Adrenal gland (tissue), 12 donors: ENCODE data around the gene VWA8. TPM values are rescaled to one million over a fixed set of nuclear protein-coding genes. Genes with fewer than 3 reads are reported as not detected.

Experiments used
- DNase-seq, 7 donors: peaks; one replicate each; pipeline ENCODE4 v3.0.0-alpha.2; 2019 to 2020
- H3K27ac ChIP-seq, 5 donors: fragments of 200-600 bp; sonication (generic) in 4 of 5; 1 replicate in 3 of 5; 2 replicates in 2 of 5; pipeline versions ENCODE4 v1.5.1 to v1.8.0; 2016 to 2020; ENCODE audit warnings: mild to moderate bottlenecking in 1 of 5
- H3K27me3 ChIP-seq: fragments of 200-600 bp; 2 replicates; pipeline ENCODE4 v1.8.0; 2021
- H3K36me3 ChIP-seq, 2 donors: fragments of 200-600 bp; replicated peaks in 1 of 2; 1 replicate in 1 of 2; 2 replicates in 1 of 2; pipeline versions ENCODE4 v1.5.1 to v1.8.0; 2018 to 2022
- H3K4me1 ChIP-seq, 2 donors: fragments of 200-600 bp; replicated peaks in 1 of 2; 1 replicate in 1 of 2; 2 replicates in 1 of 2; pipeline versions ENCODE4 v1.5.1 to v1.8.0; 2018 to 2021
- H3K4me3 ChIP-seq, 4 donors: fragments of 200-600 bp; sonication (generic) in 3 of 4; one replicate each; pipeline ENCODE4 v1.5.1; 2016 to 2018
- H3K9me3 ChIP-seq, 3 donors: fragments of 200-600 bp; sonication (generic) in 1 of 3; replicated peaks in 1 of 3; 1 replicate in 2 of 3; 2 replicates in 1 of 3; pipeline versions ENCODE4 v1.5.1 to v1.8.0; 2016 to 2021
- CTCF ChIP-seq, 6 experiments: fragments of 450-650 bp in 4 of 6; fragments of 200-600 bp in 2 of 6; sonication (generic) in 1 of 6; IDR thresholded peaks; 1 replicate in 5 of 6; 2 replicates in 1 of 6; pipeline versions ENCODE4 v1.5.1 to v1.8.0; 2016 to 2021; ENCODE audit warnings: antibody characterized with exemption in 6 of 6, mild to moderate bottlenecking in 2 of 6, moderate library complexity in 1 of 6
- POLR2A ChIP-seq, 2 donors: fragments of 450-650 bp; IDR thresholded peaks; one replicate each; pipeline ENCODE4 v1.6.1; 2017; ENCODE audit warnings: antibody characterized with exemption in 2 of 2, mild to moderate bottlenecking in 2 of 2, moderate library complexity in 1 of 2
- WGBS, 4 donors: extraction: QIAGEN DNeasy Blood & Tissue Kit in 2 of 4; methylation state at CpG; one replicate each; pipeline versions ENCODE4 v1.1.5 to v1.1.7; 2013 to 2017; 5-methylcytosine and 5-hydroxymethylcytosine counted together
- intact Hi-C, 2 donors: fragments of 100-400 bp; cut with DNase I; formaldehyde crosslinking; loops; one replicate each; pipeline versions ENCODE4 v1.14.1 to v1.15.0; 2022 to 2023
- polyA plus RNA-seq, 3 donors: library from polyadenylated mRNA; stranded (reverse); fragments of 200-250 nt in 2 of 3; fragments of 350-450 nt in 1 of 3; fragmentation: Illumina TruSeq in 1 of 3; extraction: RNeasy Lipid Tissue Mini Kit (QIAGEN cat#74804) in 1 of 3; gene quantifications; one replicate each; pipeline ENCODE4 v1.2.3, GENCODE V29; 2013 to 2014
- total RNA-seq, 9 donors: library from RNA; depleted of rRNA in 4 of 9; stranded (reverse); fragments of >200 nt in 4 of 9; fragments of 120-200 nt in 1 of 9; fragmentation: NEBNext Ultra II Directional in 1 of 9; extraction: Animal tissue kit (Norgen Biotek cat#: 25700) in 1 of 9; gene quantifications; one replicate each; pipeline versions ENCODE4 v1.1.0 to v1.2.4, GENCODE V29; 2013 to 2023
- donor health status: healthy with polysubstance abuse.
- donor health status: Bipolar disorder and iron deficiency.
- donor health status: DM: yes; HTN: yes; CAD: no.
- donor health status: DM: no; HTN: no; CAD: no.
- donor health status: DM: no; HTN: no; CAD: no.
- donor health status: DM: yes; HTN: yes; CAD: no.

Gene VWA8
- total and polyA plus RNA-seq, 12 donors, result 8.1 to 45.4 (median 31.4) TPM

GRCh38 chr13:41614671-41615527 lies 346.0 kb downstream of the VWA8 start:
- peak overlapping the region in 2 of 5 donors; percentile 70 to 72 for H3K27ac ChIP-seq
- TF ChIP-seq CTCF (IDR thresholded peaks at IDR 0.05) (no peak), POLR2A (IDR thresholded peaks at IDR 0.05) (no peak)
- intact Hi-C loops, result no loop called here
- H3K36me3 ChIP-seq, result peaks cover 0 to 6% of the 10 kb centered on the region in 2 donors
- 83 to 97% (median 87%) methylated on average over 5 to 7 of the region's 7 CpGs for WGBS, 4 donors
- no peaks in the 10 kb centered on the region for H3K27me3 ChIP-seq
- no peak overlapping the region for H3K4me3 ChIP-seq
- peaks cover 6 to 14% of the 10 kb centered on the region in 2 donors for H3K4me1 ChIP-seq
- DNase-seq, result peak in 1 of 7 donors; percentile 4
- no peaks in the 10 kb centered on the region for H3K9me3 ChIP-seq

- Histone ChIP-seq H3K27ac (peak overlapping the region in 3 of 5 donors; percentile 6 to 72 (median 70)), H3K4me3 (no peak overlapping the region), H3K4me1 (peaks cover 6 to 14% of the 10 kb centered on the region in 2 donors), H3K36me3 (peaks cover 0 to 6% of the 10 kb centered on the region in 2 donors), H3K27me3 (no peaks in the 10 kb centered on the region), H3K9me3 (no peaks in the 10 kb centered on the region)
- peak; percentile 41 to 84 (median 60) for DNase-seq
- intact Hi-C loops, result no loop called here
- TF ChIP-seq POLR2A (IDR thresholded peaks at IDR 0.05) (no peak), CTCF (IDR thresholded peaks at IDR 0.05) (no peak)
- WGBS, 4 donors, result 16 to 36% (median 33%) methylated on average over 12 of the region's 12 CpGs
Observed at GRCh38 chr13:41613984-41614661, 346.8 kb downstream of the VWA8 start.

DNA sequence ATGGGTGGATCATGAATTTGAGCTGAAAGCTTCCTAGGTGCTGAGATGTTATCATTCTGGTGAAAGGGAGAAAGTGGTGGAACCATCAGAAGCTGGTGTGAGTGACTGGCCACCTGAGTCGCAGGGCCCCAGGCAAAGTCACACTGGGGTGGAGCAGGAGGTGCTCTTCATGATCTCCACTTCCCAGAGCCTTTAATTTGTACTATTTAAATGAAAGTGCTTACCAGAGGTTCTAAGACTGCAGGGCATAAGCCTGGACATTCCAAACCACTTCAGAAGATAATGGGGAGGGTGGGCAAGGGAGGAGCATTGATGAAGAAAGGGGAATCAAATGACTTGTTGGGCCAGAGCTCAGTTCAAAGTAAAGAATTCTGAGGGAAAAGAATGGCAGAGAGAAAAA lies 347.4 kb downstream of the VWA8 start:
- WGBS, 4 donors, result 93 to 100% (median 93%) methylated on average over 1 of the region's 1 CpG
- no peak overlapping the region for H3K4me3 ChIP-seq
- H3K9me3 ChIP-seq, result no peaks in the 10 kb centered on the region
- no peaks in the 10 kb centered on the region for H3K27me3 ChIP-seq
- H3K27ac ChIP-seq, result peak overlapping the region in 3 of 5 donors; percentile 6 to 72 (median 70)
- no peak for DNase-seq
- TF ChIP-seq CTCF (IDR thresholded peaks at IDR 0.05), result no peak
- no peak for TF ChIP-seq POLR2A (IDR thresholded peaks at IDR 0.05)
- intact Hi-C loops, result no loop called here
- peaks cover 0 to 6% of the 10 kb centered on the region in 2 donors for H3K36me3 ChIP-seq
- H3K4me1 ChIP-seq, result peaks cover 6 to 14% of the 10 kb centered on the region in 2 donors

DNA sequence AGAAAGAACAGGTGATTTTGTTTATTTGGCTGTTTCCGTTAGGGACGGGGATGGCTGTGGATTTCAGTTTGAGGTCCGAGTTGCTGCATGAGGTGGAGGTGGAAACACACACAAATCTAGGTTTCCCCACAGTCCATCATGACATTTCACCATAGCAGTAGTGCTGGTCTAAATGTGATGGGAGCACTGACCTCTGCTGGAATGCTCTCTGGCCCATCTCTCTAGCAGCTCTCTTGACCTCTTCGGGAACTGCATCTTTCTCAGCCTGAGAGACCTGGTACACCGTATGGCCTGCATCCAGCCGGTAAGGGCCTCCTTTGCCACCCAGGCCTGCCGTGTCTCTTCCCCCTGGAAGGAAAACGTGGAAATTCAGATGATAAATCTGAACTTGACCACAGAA lies 349.5 kb downstream of the VWA8 start:
- Histone ChIP-seq H3K27me3 (no peaks in the 10 kb centered on the region), H3K27ac (no peak overlapping the region), H3K9me3 (no peaks in the 10 kb centered on the region), H3K4me3 (no peak overlapping the region), H3K36me3 (peaks cover 0 to 6% of the 10 kb centered on the region in 2 donors), H3K4me1 (peaks cover 6 to 14% of the 10 kb centered on the region in 2 donors)
- no peak for DNase-seq
- intact Hi-C loops, result no loop called here
- TF ChIP-seq CTCF (IDR thresholded peaks at IDR 0.05), result no peak
- no peak for TF ChIP-seq POLR2A (IDR thresholded peaks at IDR 0.05)
- 87 to 94% (median 93%) methylated on average over 8 of the region's 8 CpGs for WGBS, 4 donors
